AG04450 (cell line): ENCODE measurements around the gene PLEKHH1. TPM values are rescaled to one million over a fixed set of nuclear protein-coding genes. Genes with fewer than 3 reads are reported as not detected.

Source experiments
- CTCF ChIA-PET: fragments of 300-600, 350-600 bp; formaldehyde crosslinking; extraction: SDS; loops from one replicate; lab custom pipeline; 2022; ENCODE audit warnings: antibody characterized with exemption, inconsistent platforms; lab: Charles Lee
- POLR2A ChIA-PET: fragments of 350-600 bp; formaldehyde crosslinking; extraction: SDS; loops from one replicate; lab custom pipeline; 2021; ENCODE audit warnings: antibody characterized with exemption, inconsistent platforms; lab: Yijun Ruan, JAX
- DNase-seq: peaks from one replicate; pipeline ENCODE4 v3.0.0-alpha.2; 2011; ENCODE audit warnings: low read depth, low spot score
- H3K27ac ChIP-seq: one replicate; pipeline ENCODE4 v1.5.1; 2012; ENCODE audit warnings: low read depth, low read length, control low read depth
- H3K27me3 ChIP-seq: one replicate; pipeline ENCODE4 v1.6.0; 2012; ENCODE audit warnings: low read length; ENCODE audit not compliant: control insufficient read depth, insufficient read depth
- H3K4me3 ChIP-seq: 2 replicates; pipeline ENCODE4 v1.5.1; 2011; ENCODE audit warnings: mild to moderate bottlenecking, low read depth, low read length, control low read depth
- H3K9me3 ChIP-seq: 2 replicates; pipeline ENCODE4 v1.5.1; 2012; ENCODE audit warnings: low read length; ENCODE audit not compliant: control insufficient read depth, insufficient read depth
- polyA plus RNA-seq: library from polyadenylated mRNA; depleted of rRNA; stranded (reverse); fragments of >200 nt; gene quantifications from 2 replicates; pipeline ENCODE4 v1.2.3, GENCODE V29; 2011
- TF ChIP-seq, protein P1 (sequence below): IDR thresholded peaks from 2 replicates; pipeline ENCODE4 v1.5.1; 2011; ENCODE audit warnings: low read depth, low read length, control low read depth, inconsistent platforms

Gene PLEKHH1
- polyA plus RNA-seq, 1 experiment: 0.19 TPM

DNA sequence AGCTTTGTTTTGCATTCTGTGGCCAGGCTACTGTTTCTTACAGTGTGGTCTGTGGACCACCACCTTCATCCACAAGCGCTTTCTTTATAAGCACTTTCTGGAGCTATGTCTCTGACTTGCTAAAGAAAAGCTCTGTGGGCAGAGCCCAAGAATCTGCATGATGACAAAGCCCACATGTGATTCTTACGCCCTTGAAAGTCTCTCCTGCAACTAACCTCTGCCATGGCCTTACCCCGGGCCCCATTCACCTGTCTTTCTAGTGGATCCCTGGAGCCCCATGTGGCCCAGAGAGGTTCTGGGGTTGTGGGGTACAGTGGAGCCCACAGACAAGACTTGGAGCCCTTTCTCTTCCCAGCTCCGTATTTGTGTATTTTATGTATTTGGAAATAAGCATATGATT, 16.6 kb downstream of the PLEKHH1 start:
- ChIA-PET POLR2A (interaction anchor here (0.6 kb wide), 1 partner anchor 18 kb away, joined by 8 read pairs; no protein-coding TSS in a partner anchor), CTCF (interaction anchor here (0.6 to 1.7 kb wide), 3 partner anchors 17 to 122 kb away, joined by 4 to 6 read pairs (median 5); no protein-coding TSS in a partner anchor)
- TF ChIP-seq, protein P1, sequence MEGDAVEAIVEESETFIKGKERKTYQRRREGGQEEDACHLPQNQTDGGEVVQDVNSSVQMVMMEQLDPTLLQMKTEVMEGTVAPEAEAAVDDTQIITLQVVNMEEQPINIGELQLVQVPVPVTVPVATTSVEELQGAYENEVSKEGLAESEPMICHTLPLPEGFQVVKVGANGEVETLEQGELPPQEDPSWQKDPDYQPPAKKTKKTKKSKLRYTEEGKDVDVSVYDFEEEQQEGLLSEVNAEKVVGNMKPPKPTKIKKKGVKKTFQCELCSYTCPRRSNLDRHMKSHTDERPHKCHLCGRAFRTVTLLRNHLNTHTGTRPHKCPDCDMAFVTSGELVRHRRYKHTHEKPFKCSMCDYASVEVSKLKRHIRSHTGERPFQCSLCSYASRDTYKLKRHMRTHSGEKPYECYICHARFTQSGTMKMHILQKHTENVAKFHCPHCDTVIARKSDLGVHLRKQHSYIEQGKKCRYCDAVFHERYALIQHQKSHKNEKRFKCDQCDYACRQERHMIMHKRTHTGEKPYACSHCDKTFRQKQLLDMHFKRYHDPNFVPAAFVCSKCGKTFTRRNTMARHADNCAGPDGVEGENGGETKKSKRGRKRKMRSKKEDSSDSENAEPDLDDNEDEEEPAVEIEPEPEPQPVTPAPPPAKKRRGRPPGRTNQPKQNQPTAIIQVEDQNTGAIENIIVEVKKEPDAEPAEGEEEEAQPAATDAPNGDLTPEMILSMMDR: no peak
- DNase-seq: no peak
- H3K27ac ChIP-seq: no peak overlapping the region
- no peaks in the 10 kb centered on the region for H3K9me3 ChIP-seq
- H3K27me3 ChIP-seq: peaks cover 7% of the 10 kb centered on the region
- no peak overlapping the region for H3K4me3 ChIP-seq

DNA sequence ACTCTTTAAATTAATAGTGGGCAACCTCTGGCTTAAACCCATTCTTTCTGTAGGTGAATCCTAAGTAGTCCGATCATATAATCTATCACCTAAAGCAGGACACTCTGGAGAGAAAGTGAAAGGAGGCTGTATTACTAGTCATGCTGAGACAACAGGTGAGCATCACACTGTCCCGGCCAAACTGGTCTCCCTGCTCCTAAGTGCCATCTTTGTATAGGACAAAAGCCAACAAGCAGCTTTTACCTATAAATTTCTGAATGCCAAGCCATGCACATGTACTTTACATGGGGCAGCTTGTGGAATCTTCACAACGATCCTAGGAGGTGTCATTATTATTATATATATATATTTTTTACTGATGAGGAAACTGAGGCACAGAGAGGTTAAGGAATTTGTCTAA, 18.0 kb downstream of the PLEKHH1 start:
- POLR2A ChIA-PET: no interaction called here
- no peaks in the 10 kb centered on the region for H3K9me3 ChIP-seq
- H3K27ac ChIP-seq: no peak overlapping the region
- CTCF ChIA-PET: no interaction called here
- TF ChIP-seq, protein P1: no peak
- DNase-seq: no peak
- peaks cover 5% of the 10 kb centered on the region for H3K27me3 ChIP-seq
- no peak overlapping the region for H3K4me3 ChIP-seq

DNA sequence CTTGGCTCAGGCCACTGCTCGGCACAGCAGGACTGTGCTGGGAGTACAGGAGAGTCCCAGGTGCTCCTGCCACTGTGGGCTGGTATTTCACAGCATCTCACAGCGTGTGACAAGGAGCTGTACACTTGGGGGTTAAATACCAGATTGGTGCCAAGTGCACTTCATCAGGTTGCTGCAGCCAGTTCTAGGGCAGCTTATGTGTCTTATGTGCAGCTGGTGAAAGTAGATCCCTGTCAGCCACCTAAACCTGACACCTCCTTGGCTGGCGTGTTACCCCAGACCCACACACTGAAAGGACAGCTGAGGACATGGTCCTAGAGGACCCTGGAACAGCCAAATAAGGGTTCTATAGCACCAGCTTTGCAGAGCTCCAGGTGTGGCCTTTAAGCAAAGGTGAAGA, 18.9 kb downstream of the PLEKHH1 start:
- H3K9me3 ChIP-seq: no peaks in the 10 kb centered on the region
- no peak overlapping the region for H3K4me3 ChIP-seq
- peaks cover 4% of the 10 kb centered on the region for H3K27me3 ChIP-seq
- CTCF ChIA-PET: no interaction called here
- POLR2A ChIA-PET: no interaction called here
- DNase-seq: no peak
- TF ChIP-seq, protein P1: no peak
- no peak overlapping the region for H3K27ac ChIP-seq

DNA sequence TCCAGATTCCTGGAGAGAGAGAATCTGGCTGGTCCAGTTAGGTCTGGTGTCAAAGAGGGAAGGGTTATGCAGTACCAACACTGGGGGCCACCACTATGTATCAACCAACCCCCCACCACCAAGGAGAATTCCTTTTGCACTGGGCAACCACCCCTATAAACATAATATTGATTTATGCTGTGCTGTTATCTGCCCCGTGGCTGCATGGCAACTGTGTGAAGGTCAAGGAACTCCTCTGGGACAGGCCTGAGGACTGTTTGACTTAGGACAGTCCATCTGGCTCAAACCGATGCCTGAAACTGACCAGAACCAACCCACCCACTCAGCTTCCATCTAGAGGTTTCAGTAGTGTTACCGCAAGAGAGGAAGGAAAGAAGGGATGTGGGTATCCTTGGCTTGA, 20.5 kb downstream of the PLEKHH1 start:
- CTCF ChIA-PET: interaction anchor here (1.0 kb wide), 1 partner anchor 18 kb away, joined by 4 read pairs; no protein-coding TSS in a partner anchor
- Histone ChIP-seq H3K27me3 (peaks cover 2% of the 10 kb centered on the region), H3K27ac (no peak overlapping the region), H3K4me3 (no peak overlapping the region), H3K9me3 (no peaks in the 10 kb centered on the region)
- DNase-seq: no peak
- TF ChIP-seq, protein P1: no peak
- POLR2A ChIA-PET: no interaction called here

DNA sequence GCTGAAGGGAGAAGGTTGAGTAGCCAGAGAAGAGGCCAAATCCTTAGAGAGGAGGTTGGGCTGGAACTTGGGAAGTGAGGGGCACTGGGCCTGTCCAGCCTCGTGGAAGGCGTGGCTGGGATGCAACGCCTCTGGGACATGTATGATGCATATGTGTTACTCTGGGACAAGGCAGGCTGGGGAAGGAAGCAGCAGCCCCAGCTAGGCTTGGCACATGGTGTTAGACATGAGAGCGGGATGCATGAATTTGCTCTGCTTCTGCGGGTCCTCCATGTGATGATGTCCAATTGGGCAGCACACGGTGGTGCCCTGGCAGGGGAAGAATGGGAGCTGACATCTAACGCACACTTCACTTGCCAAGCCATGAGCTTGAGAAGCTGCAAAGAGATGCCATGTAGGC, 21.3 kb downstream of the PLEKHH1 start:
- Histone ChIP-seq H3K9me3 (no peaks in the 10 kb centered on the region), H3K27ac (no peak overlapping the region), H3K4me3 (no peak overlapping the region), H3K27me3 (peaks cover 2% of the 10 kb centered on the region)
- TF ChIP-seq, protein P1: no peak
- no peak for DNase-seq
- POLR2A ChIA-PET: no interaction called here
- CTCF ChIA-PET: interaction anchor here (1.1 to 4.8 kb wide), 2 partner anchors 17 to 28 kb away, joined by 4 to 20 read pairs; no protein-coding TSS in a partner anchor
